Upper lobe of left lung (tissue), 6 donors: ENCODE measurements around the gene MARVELD3. TPM values are rescaled to one million over a fixed set of nuclear protein-coding genes. Genes with fewer than 3 reads are reported as not detected.

Experiments used
- ATAC-seq, 2 donors: fragments of 200-7000 bp; cut with Tn5 transposase; one replicate each; pipeline ENCODE4 v1.9.1; 2022; ENCODE audit warnings: mild to moderate bottlenecking in 2 of 2, moderate library complexity in 2 of 2; ENCODE audit not compliant: low FRiP score in 2 of 2
- DNase-seq, 2 donors: peaks; one replicate each; pipeline ENCODE4 v3.0.0-alpha.2; 2019 to 2020
- H3K27ac ChIP-seq, 4 donors: fragments of 200-600 bp; sonication (generic); one replicate each; pipeline ENCODE4 v1.5.1; 2016 to 2019
- H3K27me3 ChIP-seq, 4 donors: fragments of 200-600 bp; sonication (generic); one replicate each; pipeline ENCODE4 v1.5.1; 2017 to 2019
- H3K36me3 ChIP-seq, 4 donors: fragments of 200-600 bp; sonication (generic); one replicate each; pipeline ENCODE4 v1.5.1; 2016 to 2019
- H3K4me1 ChIP-seq, 4 donors: fragments of 200-600 bp; sonication (generic); one replicate each; pipeline ENCODE4 v1.5.1; 2018 to 2019
- H3K4me3 ChIP-seq, 4 donors: fragments of 200-600 bp; sonication (generic); one replicate each; pipeline ENCODE4 v1.5.1; 2017 to 2019; ENCODE audit warnings: mild to moderate bottlenecking in 2 of 4, moderate library complexity in 1 of 4
- H3K9me3 ChIP-seq, 4 donors: fragments of 200-600 bp; sonication (generic); one replicate each; pipeline ENCODE4 v1.5.1; 2018 to 2019
- EP300 ChIP-seq, 4 donors: sonication (generic); formaldehyde crosslinking; IDR thresholded peaks; one replicate each; pipeline ENCODE4 v1.5.1; 2017; ENCODE audit warnings: antibody characterized with exemption in 4 of 4, control low read depth in 2 of 4
- POLR2A ChIP-seq, 4 donors: fragments of 450-650 bp; IDR thresholded peaks; one replicate each; pipeline ENCODE4 v1.5.1; 2016 to 2017; ENCODE audit warnings: antibody characterized with exemption in 4 of 4, mild to moderate bottlenecking in 2 of 4
- POLR2AphosphoS5 ChIP-seq, 2 donors: sonication (generic); formaldehyde crosslinking; IDR thresholded peaks; one replicate each; pipeline ENCODE4 v1.5.1; 2017; ENCODE audit warnings: antibody characterized with exemption in 2 of 2
- WGBS, 2 donors: methylation state at CpG; one replicate each; pipeline ENCODE4 v1.1.5; 2017 to 2018; 5-methylcytosine and 5-hydroxymethylcytosine counted together
- total RNA-seq, 6 donors: library from RNA; depleted of rRNA in 4 of 6; stranded (reverse); fragments of >200 nt in 4 of 6; gene quantifications; one replicate each; pipeline versions ENCODE4 v1.1.0 to v1.2.1, GENCODE V29; 2016 to 2021
- TF ChIP-seq, protein P1 (sequence below), 6 experiments: fragments of 450-650 bp in 4 of 6; fragments of 200-600 bp in 2 of 6; sonication (generic) in 2 of 6; IDR thresholded peaks; one replicate each; pipeline ENCODE4 v1.5.1; 2016 to 2019; ENCODE audit warnings: antibody characterized with exemption in 6 of 6
- donor health status: DM: no; HTN: no; CAD: no; lungs with moderate emphysema.
- donor health status: DM: no; HTN: yes; CAD: no; lungs with severe emphysema.

Gene MARVELD3
- total RNA-seq, 6 donors from 2014 or later: 5.5 to 24.1 (median 13.6) TPM

DNA sequence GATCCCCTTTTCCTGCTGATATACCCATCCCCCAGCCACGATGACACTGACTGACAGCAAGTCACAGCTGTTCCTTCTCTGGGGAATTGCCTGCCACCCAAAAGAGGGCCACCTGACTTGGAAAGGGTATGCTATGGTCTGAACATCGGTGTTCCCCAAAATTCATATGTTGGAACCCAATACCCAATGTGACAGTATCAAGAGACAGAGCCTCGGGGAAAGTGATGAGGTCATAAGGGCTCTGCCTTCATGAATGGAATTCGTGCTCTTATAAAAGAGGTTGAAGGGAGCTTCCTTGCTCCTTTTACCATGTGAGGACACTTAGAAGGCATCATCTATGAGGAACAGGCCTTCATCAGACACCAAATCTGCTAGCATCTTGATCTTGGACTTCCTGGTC is 7.6 kb upstream of the MARVELD3 start:
- Histone ChIP-seq H3K27ac (no peak overlapping the region), H3K4me1 (no peaks in the 10 kb centered on the region), H3K27me3 (no peaks in the 10 kb centered on the region), H3K36me3 (no peaks in the 10 kb centered on the region), H3K9me3 (no peaks in the 10 kb centered on the region), H3K4me3 (no peak overlapping the region)
- TF ChIP-seq, protein P1, sequence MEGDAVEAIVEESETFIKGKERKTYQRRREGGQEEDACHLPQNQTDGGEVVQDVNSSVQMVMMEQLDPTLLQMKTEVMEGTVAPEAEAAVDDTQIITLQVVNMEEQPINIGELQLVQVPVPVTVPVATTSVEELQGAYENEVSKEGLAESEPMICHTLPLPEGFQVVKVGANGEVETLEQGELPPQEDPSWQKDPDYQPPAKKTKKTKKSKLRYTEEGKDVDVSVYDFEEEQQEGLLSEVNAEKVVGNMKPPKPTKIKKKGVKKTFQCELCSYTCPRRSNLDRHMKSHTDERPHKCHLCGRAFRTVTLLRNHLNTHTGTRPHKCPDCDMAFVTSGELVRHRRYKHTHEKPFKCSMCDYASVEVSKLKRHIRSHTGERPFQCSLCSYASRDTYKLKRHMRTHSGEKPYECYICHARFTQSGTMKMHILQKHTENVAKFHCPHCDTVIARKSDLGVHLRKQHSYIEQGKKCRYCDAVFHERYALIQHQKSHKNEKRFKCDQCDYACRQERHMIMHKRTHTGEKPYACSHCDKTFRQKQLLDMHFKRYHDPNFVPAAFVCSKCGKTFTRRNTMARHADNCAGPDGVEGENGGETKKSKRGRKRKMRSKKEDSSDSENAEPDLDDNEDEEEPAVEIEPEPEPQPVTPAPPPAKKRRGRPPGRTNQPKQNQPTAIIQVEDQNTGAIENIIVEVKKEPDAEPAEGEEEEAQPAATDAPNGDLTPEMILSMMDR (IDR thresholded peaks at IDR 0.05): no peak
- no peak for TF ChIP-seq POLR2AphosphoS5 (IDR thresholded peaks at IDR 0.05)
- TF ChIP-seq EP300 (IDR thresholded peaks at IDR 0.05): no peak
- no peak for TF ChIP-seq POLR2A (IDR thresholded peaks at IDR 0.05)
- DNase-seq (no peak), ATAC-seq (no peak)
- WGBS, 2 donors: 72 to 86% methylated on average over 4 of the region's 4 CpGs

DNA sequence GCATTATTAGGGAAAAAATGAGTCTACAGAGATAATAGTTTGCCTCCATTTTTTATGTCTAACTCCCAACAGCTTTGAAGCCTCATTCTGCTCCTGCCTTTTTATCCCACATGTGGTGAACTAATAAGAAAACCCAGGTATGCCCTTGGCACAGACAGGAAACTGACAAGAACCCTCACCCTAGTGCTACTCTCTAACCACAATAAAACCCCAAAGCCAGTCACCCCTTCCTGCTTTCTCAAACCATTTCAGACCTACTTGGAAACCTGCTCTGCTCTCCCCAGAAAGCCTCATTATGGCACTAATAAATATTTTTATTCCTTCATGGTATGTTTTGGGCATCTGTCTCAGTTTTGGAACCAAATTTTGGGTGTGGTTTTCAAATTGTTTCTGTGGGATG is 3.9 kb upstream of the MARVELD3 start:
- DNase-seq: no peak
- ATAC-seq: no peak
- H3K27ac ChIP-seq: no peak overlapping the region
- H3K9me3 ChIP-seq: no peaks in the 10 kb centered on the region
- no peaks in the 10 kb centered on the region for H3K36me3 ChIP-seq
- peaks cover 11 to 15% (median 12%) of the 10 kb centered on the region in 4 donors for H3K4me1 ChIP-seq
- no peak for TF ChIP-seq EP300 (IDR thresholded peaks at IDR 0.05)
- TF ChIP-seq POLR2AphosphoS5 (IDR thresholded peaks at IDR 0.05): no peak
- no peak for TF ChIP-seq POLR2A (IDR thresholded peaks at IDR 0.05)
- TF ChIP-seq, protein P1 (IDR thresholded peaks at IDR 0.05): no peak
- peaks cover 0 to 16% (median 10%) of the 10 kb centered on the region in 4 donors for H3K27me3 ChIP-seq
- no peak overlapping the region for H3K4me3 ChIP-seq

DNA sequence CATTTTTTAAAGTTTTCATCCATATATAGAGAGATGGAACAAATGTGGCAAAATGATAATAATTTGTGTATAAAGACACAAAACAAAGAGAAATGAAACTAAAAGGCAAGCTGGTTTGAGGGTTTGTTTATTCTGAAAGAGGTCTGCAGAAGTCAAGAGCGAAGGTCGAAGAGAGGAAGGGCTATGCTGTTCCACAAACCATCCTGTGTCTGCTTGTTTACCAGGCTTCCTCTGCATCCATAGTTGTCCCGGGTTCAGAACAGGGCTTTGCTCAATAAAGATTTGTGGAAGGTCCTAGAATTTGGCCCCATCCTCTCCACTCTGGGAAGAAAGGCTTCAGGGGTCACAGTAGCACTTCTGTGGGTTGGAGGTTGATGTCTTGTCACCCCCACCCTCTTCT is 2.4 kb upstream of the MARVELD3 start:
- 51 to 54% methylated on average over 3 of the region's 3 CpGs for WGBS, 2 donors
- no peak overlapping the region for H3K4me3 ChIP-seq
- no peaks in the 10 kb centered on the region for H3K9me3 ChIP-seq
- no peaks in the 10 kb centered on the region for H3K36me3 ChIP-seq
- no peak overlapping the region for H3K27ac ChIP-seq
- DNase-seq (no peak), ATAC-seq (no peak)
- peaks cover 0 to 17% (median 11%) of the 10 kb centered on the region in 4 donors for H3K27me3 ChIP-seq
- peaks cover 11 to 19% (median 13%) of the 10 kb centered on the region in 4 donors for H3K4me1 ChIP-seq
- TF ChIP-seq EP300 (IDR thresholded peaks at IDR 0.05): no peak
- TF ChIP-seq POLR2AphosphoS5 (IDR thresholded peaks at IDR 0.05): no peak
- no peak for TF ChIP-seq POLR2A (IDR thresholded peaks at IDR 0.05)
- TF ChIP-seq, protein P1 (IDR thresholded peaks at IDR 0.05): no peak

DNA sequence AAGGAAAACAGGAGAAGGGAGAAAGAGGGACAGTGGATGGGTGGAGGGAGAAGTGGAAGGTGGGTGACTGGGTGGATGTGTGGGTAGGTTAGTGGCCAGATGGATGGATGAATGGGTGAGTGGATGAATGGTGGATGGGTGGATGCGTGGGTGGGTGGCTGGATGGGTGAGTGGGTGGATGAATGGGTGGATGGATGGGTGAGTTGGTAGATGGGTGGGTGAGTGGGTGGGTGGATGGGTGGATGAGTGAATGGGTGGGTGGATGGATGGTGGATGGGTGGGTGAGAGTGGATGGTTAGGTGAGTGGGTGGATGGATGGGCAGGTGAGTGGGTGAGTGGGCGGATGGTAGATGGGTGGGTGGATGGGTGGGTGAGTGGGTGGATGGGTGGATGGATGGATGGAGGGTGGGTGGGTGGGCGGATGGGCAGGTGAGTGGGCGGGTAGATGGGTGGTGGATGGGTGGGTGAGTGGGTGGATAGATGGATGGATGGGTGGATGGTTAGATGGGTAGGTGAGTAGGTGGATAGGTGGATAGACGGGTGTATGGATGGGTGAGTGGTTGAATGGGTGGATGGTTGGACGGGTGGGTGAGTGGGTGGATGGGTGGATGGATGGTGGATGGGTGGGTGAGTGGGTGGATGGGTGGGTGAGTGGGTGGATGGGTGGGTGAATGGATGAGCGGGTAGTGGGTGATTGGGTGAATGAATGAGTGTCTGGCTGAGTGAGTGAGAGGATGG is 702 bp upstream of the MARVELD3 start:
- peaks cover 0 to 17% (median 11%) of the 10 kb centered on the region in 4 donors for H3K27me3 ChIP-seq
- no peak for TF ChIP-seq EP300 (IDR thresholded peaks at IDR 0.05)
- no peak for TF ChIP-seq POLR2A (IDR thresholded peaks at IDR 0.05)
- TF ChIP-seq, protein P1 (IDR thresholded peaks at IDR 0.05): no peak
- no peak for TF ChIP-seq POLR2AphosphoS5 (IDR thresholded peaks at IDR 0.05)
- H3K9me3 ChIP-seq: no peaks in the 10 kb centered on the region
- peak overlapping the region in 3 of 4 donors; percentile 55 to 67 (median 61) for H3K4me3 ChIP-seq
- no peak overlapping the region for H3K27ac ChIP-seq
- H3K4me1 ChIP-seq: peaks cover 12 to 25% (median 18%) of the 10 kb centered on the region in 4 donors
- no peaks in the 10 kb centered on the region for H3K36me3 ChIP-seq
- 87 to 89% methylated on average over 7 of the region's 7 CpGs for WGBS, 2 donors
- ATAC-seq (peak in 1 of 2 donors; percentile 7), DNase-seq (no peak)

DNA sequence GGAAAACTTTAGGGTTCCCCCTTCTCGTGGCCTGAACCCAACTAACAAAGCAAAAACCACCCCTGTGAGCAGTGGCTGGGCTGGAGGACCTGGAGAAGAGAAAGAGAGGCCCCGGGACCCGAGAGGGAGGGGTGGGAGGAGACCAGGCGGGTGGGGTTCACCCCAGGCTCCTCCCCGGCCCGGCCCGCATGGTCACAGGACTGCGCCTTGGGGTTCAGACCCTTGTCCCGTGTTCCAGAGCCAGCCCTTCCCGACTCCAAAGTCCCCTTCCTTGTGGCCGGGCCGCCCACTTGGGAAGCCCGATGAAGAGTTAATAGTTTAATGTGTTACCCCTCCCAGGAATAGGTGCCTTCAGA is 852 bp downstream of the MARVELD3 start:
- DNase-seq (peak; percentile 72 to 80), ATAC-seq (peak; percentile 61 to 73)
- TF ChIP-seq, protein P1 (IDR thresholded peaks at IDR 0.05): no peak
- TF ChIP-seq EP300 (IDR thresholded peaks at IDR 0.05) (no peak), POLR2A (IDR thresholded peaks at IDR 0.05) (no peak), POLR2AphosphoS5 (IDR thresholded peaks at IDR 0.05) (no peak)
- Histone ChIP-seq H3K4me1 (peaks cover 12 to 25% (median 18%) of the 10 kb centered on the region in 4 donors), H3K9me3 (no peaks in the 10 kb centered on the region), H3K27me3 (peaks cover 0 to 17% (median 11%) of the 10 kb centered on the region in 4 donors), H3K36me3 (no peaks in the 10 kb centered on the region), H3K27ac (peak overlapping the region in 3 of 4 donors; percentile 37 to 61 (median 46)), H3K4me3 (peak overlapping the region; percentile 30 to 67 (median 58))
- WGBS, 2 donors: 3 to 11% methylated on average over 6 to 9 of the region's 13 CpGs
